Osteoblast (primary cell): Measurements from ENCODE around the gene SLC9C1. TPM values are rescaled to one million over a fixed set of nuclear protein-coding genes. Genes with fewer than 3 reads are reported as not detected.

ENCODE experiments used
- DNase-seq: peaks from one replicate; pipeline ENCODE4 v3.0.0; 2011; ENCODE audit warnings: low spot score, mixed read lengths; ENCODE audit not compliant: insufficient read length; ENCODE audit errors: missing footprints
- H2AFZ ChIP-seq: 2 replicates; pipeline ENCODE4 v1.6.0; 2011; ENCODE audit warnings: mild to moderate bottlenecking, low read length
- H3K27ac ChIP-seq: 2 replicates; pipeline ENCODE4 v1.5.1; 2011; ENCODE audit warnings: mild to moderate bottlenecking, low read depth, low read length, moderate library complexity
- H3K27me3 ChIP-seq: 2 replicates; pipeline ENCODE4 v1.6.0; 2012; ENCODE audit warnings: mild to moderate bottlenecking, control low read depth, inconsistent platforms, low read length, moderate library complexity; ENCODE audit not compliant: insufficient read depth
- H3K36me3 ChIP-seq: 2 replicates; pipeline ENCODE4 v1.5.1; 2011; ENCODE audit warnings: mild to moderate bottlenecking, low read length, control low read depth, moderate library complexity; ENCODE audit not compliant: insufficient read depth
- H3K4me1 ChIP-seq: 2 replicates; pipeline ENCODE4 v1.5.1; 2011; ENCODE audit warnings: mild to moderate bottlenecking, low read length, control low read depth, moderate library complexity; ENCODE audit not compliant: insufficient read depth
- H3K4me2 ChIP-seq: 2 replicates; pipeline ENCODE4 v1.6.0; 2011; ENCODE audit warnings: mild to moderate bottlenecking, low read length; ENCODE audit not compliant: insufficient read depth
- H3K4me3 ChIP-seq: fragments of 200-600 bp; sonication (generic); 3 replicates; pipeline ENCODE4 v1.5.1; 2012; ENCODE audit warnings: mild to moderate bottlenecking, low read length, inconsistent platforms; ENCODE audit not compliant: insufficient read depth
- H3K79me2 ChIP-seq: 2 replicates; pipeline ENCODE4 v1.6.0; 2012; ENCODE audit warnings: mild to moderate bottlenecking, low read length, control low read depth, inconsistent platforms; ENCODE audit not compliant: insufficient read depth
- H3K9me3 ChIP-seq: 2 replicates; pipeline ENCODE4 v1.5.1; 2011; ENCODE audit warnings: low read depth, low read length, control low read depth
- H4K20me1 ChIP-seq: 2 replicates; pipeline ENCODE4 v1.6.0; 2012; ENCODE audit warnings: mild to moderate bottlenecking, low read length, control low read depth; ENCODE audit not compliant: insufficient read depth
- CTCF ChIP-seq: IDR thresholded peaks from 2 replicates; pipeline ENCODE4 v1.5.1; 2011; ENCODE audit warnings: mild to moderate bottlenecking, low read depth, low read length, moderate library complexity; ENCODE audit errors: extremely low read depth
- total RNA-seq: library from RNA; depleted of rRNA; stranded (reverse); fragments of >200 nt; gene quantifications from 2 replicates; pipeline ENCODE4 v1.2.3, GENCODE V29; 2012

Gene SLC9C1
- total RNA-seq, 1 donor, result not detected

GRCh38 chr3:112133626-112134334 lies 160.2 kb downstream of the SLC9C1 start:
- H3K79me2 ChIP-seq, result no peaks in the 10 kb centered on the region
- H3K4me3 ChIP-seq, result no peak overlapping the region
- H3K27ac ChIP-seq, result no peak overlapping the region
- H3K4me1 ChIP-seq, result no peaks in the 10 kb centered on the region
- H2AFZ ChIP-seq, result no peak overlapping the region
- H4K20me1 ChIP-seq, result no peaks in the 10 kb centered on the region
- no peak overlapping the region for H3K4me2 ChIP-seq
- no peak for TF ChIP-seq CTCF
- H3K36me3 ChIP-seq, result no peaks in the 10 kb centered on the region
- no peak for DNase-seq
- H3K27me3 ChIP-seq, result no peaks in the 10 kb centered on the region
- H3K9me3 ChIP-seq, result no peaks in the 10 kb centered on the region

GRCh38 chr3:112132975-112133448 lies 161.0 kb downstream of the SLC9C1 start, which contains the start of gene GCSAM:
Gene GCSAM (minus strand): TSS chr3:112133248. CDS start chr3:112133120, 128 bp downstream.
- no peaks in the 10 kb centered on the region for H3K4me1 ChIP-seq
- peak within 1 kb of the TSS; percentile 24 for H2AFZ ChIP-seq
- H3K27me3 ChIP-seq, result no peaks in the 10 kb centered on the region
- H3K79me2 ChIP-seq, result no peaks in the 10 kb centered on the region
- no peaks in the 10 kb centered on the region for H3K9me3 ChIP-seq
- TF ChIP-seq CTCF, result no peak
- no peak for DNase-seq
- H4K20me1 ChIP-seq, result no peaks in the 10 kb centered on the region
- no peaks in the 10 kb centered on the region for H3K36me3 ChIP-seq
- no peak within 1 kb of the TSS for H3K27ac ChIP-seq
- H3K4me3 ChIP-seq, result no peak within 1 kb of the TSS
- H3K4me2 ChIP-seq, result peak within 1 kb of the TSS; percentile 19

- H3K79me2 ChIP-seq, result no peaks in the 10 kb centered on the region
- H3K27me3 ChIP-seq, result no peaks in the 10 kb centered on the region
- H3K4me2 ChIP-seq, result no peak overlapping the region
- H2AFZ ChIP-seq, result no peak overlapping the region
- H4K20me1 ChIP-seq, result no peaks in the 10 kb centered on the region
- no peak for DNase-seq
- TF ChIP-seq CTCF, result no peak
- no peak overlapping the region for H3K4me3 ChIP-seq
- no peaks in the 10 kb centered on the region for H3K9me3 ChIP-seq
- no peak overlapping the region for H3K27ac ChIP-seq
- no peaks in the 10 kb centered on the region for H3K36me3 ChIP-seq
- H3K4me1 ChIP-seq, result no peaks in the 10 kb centered on the region
Measured at GRCh38 chr3:112132554-112132953, 161.5 kb downstream of the SLC9C1 start.

- Histone ChIP-seq H3K4me1 (no peaks in the 10 kb centered on the region), H3K9me3 (no peaks in the 10 kb centered on the region), H3K4me2 (no peak overlapping the region), H2AFZ (no peak overlapping the region), H3K4me3 (no peak overlapping the region), H3K27me3 (no peaks in the 10 kb centered on the region), H3K79me2 (no peaks in the 10 kb centered on the region), H3K36me3 (no peaks in the 10 kb centered on the region), H4K20me1 (no peaks in the 10 kb centered on the region), H3K27ac (no peak overlapping the region)
- TF ChIP-seq CTCF, result no peak
- DNase-seq, result no peak
Measured at GRCh38 chr3:112132088-112132487, 161.9 kb downstream of the SLC9C1 start.
